WERI-Rb-1 (cell line): Measurements from ENCODE around the gene CLSTN1.

Source experiments
- DNase-seq: peaks from one replicate; pipeline ENCODE4 v3.0.0-alpha.2; 2020
- H3K27ac ChIP-seq: fragments of 250-450 bp; sonication (Bioruptor Pico); 2 replicates; pipeline ENCODE4 v1.5.1; 2020; ENCODE audit warnings: mild to moderate bottlenecking, moderate library complexity
- H3K27me3 ChIP-seq: fragments of 250-450 bp; sonication (Bioruptor Pico); 2 replicates; pipeline ENCODE4 v1.5.1; 2021; ENCODE audit warnings: mild to moderate bottlenecking, low read depth, moderate library complexity; ENCODE audit not compliant: insufficient read depth, severe bottlenecking
- H3K36me3 ChIP-seq: fragments of 250-450 bp; sonication (Bioruptor Pico); 2 replicates; pipeline ENCODE4 v1.5.1; 2020; ENCODE audit warnings: mild to moderate bottlenecking, moderate library complexity
- H3K4me3 ChIP-seq: 2 replicates; pipeline ENCODE4 v1.5.1; 2011; ENCODE audit warnings: low read depth, mild to moderate bottlenecking, control low read depth, low read length
- H3K9me3 ChIP-seq: fragments of 250-450 bp; sonication (Bioruptor Pico); 2 replicates; pipeline ENCODE4 v1.5.1; 2021; ENCODE audit warnings: mild to moderate bottlenecking, moderate library complexity; ENCODE audit not compliant: severe bottlenecking
- CTCF ChIP-seq: IDR thresholded peaks from 2 replicates; pipeline ENCODE4 v1.5.1; 2011; ENCODE audit warnings: low read depth, mild to moderate bottlenecking, control low read depth, inconsistent platforms, low read length

The CLSTN1 gene

GRCh38 chr1:9680828-9681227 is 142.9 kb downstream of the CLSTN1 start:
- Histone ChIP-seq H3K27ac (no peak overlapping the region), H3K9me3 (no peaks in the 10 kb centered on the region), H3K4me3 (no peak overlapping the region), H3K36me3 (no peaks in the 10 kb centered on the region), H3K27me3 (no peaks in the 10 kb centered on the region)
- no peak for DNase-seq
- no peak for TF ChIP-seq CTCF

- DNase-seq = no peak
- Histone ChIP-seq H3K9me3 (no peaks in the 10 kb centered on the region), H3K36me3 (no peaks in the 10 kb centered on the region), H3K4me3 (no peak overlapping the region), H3K27ac (no peak overlapping the region), H3K27me3 (no peaks in the 10 kb centered on the region)
- TF ChIP-seq CTCF = no peak
Observed at GRCh38 chr1:9680091-9680490, 143.7 kb downstream of the CLSTN1 start.
